ENCODE data around the gene P4HB.

DNA sequence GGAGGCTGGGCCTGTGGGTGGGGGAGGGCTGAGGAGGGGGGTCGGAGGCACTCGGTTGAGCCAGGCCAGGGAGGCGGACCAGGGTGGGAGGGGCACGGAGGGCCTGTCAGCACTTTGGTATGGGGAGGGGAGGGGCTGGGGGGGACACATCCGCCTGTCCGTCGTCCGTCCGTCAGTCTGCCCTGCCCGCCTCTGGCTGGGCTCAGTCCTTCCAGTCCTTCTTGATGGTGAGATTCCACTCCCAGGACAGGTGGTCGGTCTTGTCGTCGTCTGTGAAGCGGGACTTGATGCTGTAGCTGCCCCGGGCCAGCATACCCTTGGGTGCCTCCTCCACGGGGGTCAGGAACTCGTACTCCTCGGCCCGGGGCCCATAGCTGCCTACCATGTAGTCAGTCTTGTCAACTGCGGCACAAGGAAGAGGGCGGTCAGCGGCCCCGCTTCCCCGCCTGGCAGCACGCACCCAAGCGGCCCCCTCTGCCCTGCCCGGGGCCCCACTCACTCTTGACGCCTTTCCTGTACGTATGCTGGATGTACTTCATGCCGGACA is 8.4 kb upstream of the P4HB start:
- TF ChIP-seq, protein P1, sequence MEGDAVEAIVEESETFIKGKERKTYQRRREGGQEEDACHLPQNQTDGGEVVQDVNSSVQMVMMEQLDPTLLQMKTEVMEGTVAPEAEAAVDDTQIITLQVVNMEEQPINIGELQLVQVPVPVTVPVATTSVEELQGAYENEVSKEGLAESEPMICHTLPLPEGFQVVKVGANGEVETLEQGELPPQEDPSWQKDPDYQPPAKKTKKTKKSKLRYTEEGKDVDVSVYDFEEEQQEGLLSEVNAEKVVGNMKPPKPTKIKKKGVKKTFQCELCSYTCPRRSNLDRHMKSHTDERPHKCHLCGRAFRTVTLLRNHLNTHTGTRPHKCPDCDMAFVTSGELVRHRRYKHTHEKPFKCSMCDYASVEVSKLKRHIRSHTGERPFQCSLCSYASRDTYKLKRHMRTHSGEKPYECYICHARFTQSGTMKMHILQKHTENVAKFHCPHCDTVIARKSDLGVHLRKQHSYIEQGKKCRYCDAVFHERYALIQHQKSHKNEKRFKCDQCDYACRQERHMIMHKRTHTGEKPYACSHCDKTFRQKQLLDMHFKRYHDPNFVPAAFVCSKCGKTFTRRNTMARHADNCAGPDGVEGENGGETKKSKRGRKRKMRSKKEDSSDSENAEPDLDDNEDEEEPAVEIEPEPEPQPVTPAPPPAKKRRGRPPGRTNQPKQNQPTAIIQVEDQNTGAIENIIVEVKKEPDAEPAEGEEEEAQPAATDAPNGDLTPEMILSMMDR (IDR thresholded peaks at IDR 0.05), result no peak
- TF ChIP-seq POLR2A (IDR thresholded peaks at IDR 0.05), result no peak

All from lower leg skin (tissue), 3 donors.